Bone marrow (tissue), 2 donors: ENCODE measurements around the gene SORT1.
"Not testable (repeated sequence)": the region's sequence is repeated elsewhere in the genome, so short reads cannot be mapped to it uniquely, and the experiment has no call there.

Experiments used
- DNase-seq, 2 donors: peaks; one replicate each; lab custom pipeline; 2025; lab: John Stamatoyannopoulos, UW

The SORT1 gene

DNA sequence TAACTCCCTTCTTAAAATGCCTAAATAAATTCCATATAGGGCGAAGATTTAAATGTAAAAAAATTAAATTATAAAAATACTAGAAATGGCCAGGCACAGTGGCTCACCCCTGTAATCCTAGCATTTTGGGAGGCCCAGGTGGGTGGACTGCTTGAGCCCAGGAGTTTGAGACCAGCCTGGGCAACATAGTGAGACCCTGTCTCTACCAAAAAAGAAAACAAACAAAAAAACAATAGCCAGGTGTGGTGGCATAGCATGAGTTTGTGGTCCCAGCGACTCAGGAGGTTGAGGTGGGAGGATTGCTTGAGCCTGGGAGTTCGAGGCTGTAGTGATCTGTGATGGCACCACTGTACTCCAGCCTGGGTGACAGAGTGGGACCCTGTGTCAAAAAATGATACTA lies 17.8 kb downstream of the SORT1 start:
- DNase-seq: no peak

DNA sequence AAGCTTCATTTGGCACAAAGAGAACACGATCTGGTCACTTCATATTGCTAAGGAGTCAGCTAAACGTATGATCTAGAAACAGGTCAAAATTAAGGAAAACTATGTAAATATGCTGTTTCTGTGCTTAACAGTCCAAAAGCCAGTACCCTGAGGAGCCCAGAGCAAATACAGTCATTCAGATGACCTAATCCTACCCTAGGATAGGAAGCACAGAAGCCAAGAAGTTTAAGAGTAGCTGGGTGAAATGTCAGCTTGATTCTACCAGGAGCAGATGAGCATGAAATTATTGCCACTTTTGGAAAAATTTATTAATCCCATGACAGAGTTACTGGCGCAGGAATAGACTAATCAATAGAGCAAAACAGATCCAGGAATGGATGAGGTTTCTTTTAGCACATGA lies 18.3 kb downstream of the SORT1 start:
- no peak for DNase-seq

DNA sequence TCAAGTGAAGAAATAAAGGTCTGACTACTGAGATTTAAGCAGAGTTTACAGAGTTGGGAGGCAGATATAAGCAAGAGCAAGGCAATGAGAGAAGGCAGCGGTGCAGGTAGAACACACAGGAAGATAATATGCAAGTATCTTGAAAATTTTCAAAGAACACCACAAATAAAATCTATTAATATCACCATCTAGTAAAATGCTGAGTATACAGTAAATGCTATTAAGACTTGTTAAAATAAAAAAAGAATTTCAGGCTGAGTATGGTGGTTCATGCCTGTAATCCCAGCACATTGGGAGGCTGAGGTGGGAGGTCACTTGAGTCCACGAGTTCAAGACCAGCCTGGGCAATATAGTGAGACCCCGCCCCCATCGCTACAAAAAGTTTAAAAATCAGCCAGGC lies 20.0 kb downstream of the SORT1 start:
- DNase-seq: no peak

DNA sequence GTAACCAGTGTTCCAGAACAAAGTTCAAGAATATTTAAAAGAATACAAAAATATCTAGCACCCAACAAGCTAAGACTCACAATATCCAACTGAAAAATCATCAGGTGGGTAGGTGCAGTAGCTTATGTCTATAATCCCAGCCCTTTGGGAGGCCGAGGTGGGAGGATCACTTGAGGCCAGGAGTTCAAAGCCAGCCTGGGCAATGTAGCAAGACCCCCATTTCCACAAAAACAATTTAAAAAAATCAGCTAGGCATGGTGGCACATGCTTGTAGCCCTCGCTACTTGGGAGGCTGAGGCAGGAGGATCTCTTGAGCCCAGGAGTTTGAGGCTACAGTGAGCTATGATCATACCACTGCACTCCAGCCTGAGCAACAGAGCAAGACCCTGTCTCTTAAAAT lies 24.0 kb downstream of the SORT1 start:
- DNase-seq: not testable (repeated sequence)

DNA sequence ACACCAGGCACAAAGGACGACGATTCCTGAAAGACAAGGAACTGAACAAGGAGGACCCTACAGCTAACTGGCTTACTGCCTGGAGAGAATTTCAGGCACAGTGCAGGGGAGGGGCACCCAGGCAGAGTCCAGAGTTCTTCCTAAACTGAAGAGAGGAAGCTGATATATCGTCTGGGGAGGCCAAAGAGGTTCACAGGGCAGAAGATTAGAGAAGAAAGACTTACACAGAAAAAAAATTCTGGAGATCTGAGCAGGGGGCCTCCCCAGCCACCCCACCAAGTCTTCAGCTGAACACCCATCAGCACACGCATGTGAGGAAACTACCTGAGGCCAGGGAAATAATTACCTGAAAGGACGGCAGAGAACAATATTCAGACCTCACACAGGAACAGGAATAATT lies 24.6 kb downstream of the SORT1 start:
- DNase-seq: no peak

DNA sequence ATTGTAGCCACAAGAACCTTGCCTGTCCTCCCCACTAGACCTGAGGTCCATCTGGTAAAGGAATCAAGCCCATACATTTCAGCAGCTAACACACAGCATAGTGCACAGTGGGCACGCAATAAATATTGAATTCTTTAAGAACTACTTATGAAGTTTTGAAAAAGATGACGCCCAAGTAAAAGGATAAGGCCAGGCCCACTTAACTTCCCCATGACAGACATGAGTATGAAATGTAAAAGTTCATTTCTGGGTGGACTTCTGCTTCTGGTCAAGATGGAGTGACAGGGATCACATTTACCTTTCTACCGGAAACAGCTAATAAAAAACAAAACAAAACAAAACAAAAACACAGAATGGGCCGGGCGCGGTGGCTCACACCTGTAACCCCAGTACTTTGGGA lies 25.4 kb downstream of the SORT1 start:
- no peak for DNase-seq

DNA sequence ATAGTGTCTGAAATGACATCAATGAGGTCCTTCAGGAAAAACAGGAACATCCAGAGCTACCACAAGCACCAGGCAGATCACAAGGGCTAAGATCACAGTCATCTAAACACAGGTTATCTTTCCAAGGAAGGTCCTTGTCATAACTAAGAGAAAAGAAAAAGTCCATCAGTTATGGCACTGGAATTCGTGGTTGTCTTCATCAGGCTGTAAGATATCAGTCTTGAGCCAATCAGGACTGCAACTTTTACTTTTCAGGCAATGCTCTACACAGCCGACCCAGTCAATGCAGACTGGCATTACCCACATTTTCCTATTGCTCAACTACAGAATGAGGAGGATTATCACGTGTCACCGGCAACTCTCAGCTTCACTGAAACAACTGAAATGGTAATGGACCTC lies 26.4 kb downstream of the SORT1 start:
- no peak for DNase-seq

DNA sequence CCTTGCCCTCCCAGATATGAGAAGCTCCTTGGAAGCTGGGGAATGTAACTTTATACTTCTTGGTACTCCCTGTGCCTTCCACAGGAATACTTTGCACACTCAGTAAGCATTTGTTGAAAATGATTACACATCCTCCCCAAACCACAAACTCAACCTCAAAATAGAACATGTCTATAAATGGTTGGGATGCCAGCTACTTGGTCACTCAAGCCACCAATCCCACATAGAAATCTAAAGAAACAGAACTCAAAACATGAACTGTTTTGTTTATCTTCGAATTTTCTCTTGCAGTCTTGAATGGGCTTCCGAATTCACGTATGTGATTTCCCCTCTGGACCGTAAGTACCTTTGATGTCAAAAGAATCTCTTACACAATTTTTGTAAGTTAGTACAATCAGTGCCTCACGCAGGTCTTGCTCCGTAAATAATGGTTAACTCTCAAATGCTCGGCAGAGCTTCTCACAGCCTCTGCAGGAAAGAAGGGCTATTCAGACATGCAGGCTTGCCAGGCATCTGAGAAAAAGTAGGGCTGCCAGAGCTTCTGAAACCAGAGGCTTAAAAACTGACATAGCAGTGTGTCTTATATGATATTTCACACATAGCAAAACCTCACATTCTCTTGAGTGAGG lies 26.9 kb downstream of the SORT1 start:
- peak in 1 of 2 donors; percentile 18 for DNase-seq

DNA sequence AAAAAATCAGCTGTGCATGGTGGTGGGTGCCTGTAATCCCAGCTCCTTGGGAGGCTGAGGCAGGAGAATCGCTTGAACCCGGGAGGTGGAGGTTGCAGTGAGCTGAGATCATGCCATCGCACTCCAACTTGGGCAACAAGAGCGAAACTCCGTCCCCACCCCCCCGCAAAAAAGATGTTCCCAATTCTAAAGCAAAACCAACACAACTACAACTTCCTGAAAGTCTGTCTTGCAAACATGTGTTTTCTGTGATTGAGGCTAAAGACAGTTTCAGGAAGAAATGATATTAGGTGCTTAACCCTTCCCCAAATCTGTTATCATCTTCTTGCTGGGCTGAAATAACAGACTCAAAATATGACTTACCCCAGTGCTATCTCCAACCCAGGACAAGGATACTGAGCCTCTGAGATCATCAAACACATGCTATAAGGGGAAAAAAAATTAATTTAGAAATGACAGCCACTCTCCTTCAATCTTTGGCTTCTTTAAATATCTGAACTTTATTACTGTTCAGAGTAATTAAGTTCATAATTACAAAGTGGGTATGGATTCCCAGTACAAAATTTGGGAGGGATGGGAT lies 28.5 kb downstream of the SORT1 start:
- peak in 1 of 2 donors; percentile 27 for DNase-seq

DNA sequence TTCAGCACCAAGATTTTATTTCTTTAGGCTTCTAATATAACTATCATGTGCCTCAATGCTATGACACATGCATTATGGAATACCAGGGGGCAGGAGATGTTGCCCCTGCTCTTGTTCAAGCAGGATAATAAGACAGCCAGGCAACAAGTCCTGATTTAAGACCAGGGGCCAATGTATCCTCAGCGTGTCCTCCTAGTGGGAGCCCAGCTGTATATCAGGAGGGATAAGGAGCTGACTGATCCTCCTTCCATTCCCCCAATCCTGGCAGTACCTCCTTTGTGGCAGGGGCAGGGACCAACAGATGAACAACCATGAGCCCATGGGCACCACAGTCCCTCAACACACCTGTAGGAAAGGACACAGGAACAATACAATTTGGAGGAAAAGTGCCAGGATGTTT lies 29.3 kb downstream of the SORT1 start:
- DNase-seq: no peak

DNA sequence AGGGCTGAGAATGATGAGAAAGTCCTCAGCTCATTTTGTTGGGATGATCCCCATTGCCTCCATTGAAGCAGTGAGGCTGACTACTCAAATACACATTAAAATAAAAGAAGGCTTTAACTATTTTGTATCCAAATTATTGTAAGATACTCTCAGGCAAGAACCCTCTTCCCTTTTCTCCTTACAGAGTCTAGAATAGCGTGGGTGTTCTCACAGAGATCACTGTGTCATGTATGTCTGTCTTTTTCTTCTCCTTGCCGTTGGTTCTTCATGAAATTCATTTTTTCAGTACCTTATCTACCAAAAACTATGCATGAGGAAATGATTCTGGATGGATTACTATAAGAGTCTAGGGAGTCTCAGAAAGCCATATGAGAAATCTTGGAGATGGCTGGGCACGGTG lies 30.1 kb downstream of the SORT1 start:
- DNase-seq: no peak

DNA sequence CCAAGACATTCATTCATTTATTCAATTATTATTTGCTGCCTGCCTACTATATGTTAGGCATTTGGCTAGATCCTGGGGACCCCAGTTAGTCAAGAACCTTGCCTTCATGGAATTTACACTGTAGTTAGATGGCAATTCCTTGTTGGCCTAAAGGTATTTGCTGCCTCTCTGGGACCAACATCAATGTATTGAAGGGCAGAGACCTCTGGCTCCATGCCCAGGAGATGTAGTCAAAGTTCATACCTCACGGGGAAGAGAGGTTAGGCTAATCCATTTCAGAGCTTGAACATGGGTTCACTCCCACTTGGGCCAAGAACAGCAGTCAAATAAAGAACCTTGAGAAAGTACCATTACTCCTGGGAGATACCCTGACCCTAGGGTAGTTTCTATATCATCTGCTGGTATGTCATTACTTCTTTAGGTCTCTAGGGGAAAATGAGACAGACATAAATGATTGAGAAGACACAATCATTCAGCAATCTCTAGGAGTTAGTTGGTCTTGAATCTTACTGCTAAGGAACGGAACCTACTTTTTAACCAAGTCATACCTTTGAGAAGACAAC lies 32.0 kb downstream of the SORT1 start:
- DNase-seq: no peak

DNA sequence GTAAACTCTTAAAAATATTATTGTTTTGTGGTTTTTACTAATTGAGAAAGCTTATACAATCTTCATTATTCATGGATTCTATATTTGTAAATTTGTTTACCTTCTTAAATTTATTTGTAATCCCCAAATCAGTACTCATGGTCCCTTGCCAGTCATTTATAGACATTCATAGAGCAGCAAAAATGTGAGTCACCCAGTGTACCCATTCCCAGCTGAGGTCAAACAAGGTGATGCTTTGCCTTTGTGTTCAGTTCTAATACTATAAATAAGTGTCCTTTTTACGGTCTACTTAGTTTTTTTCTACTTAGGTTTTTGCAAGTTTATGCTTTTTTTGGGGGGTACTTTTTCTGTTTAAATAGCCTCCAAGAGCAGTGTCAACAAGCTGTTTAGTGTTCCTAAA lies 36.1 kb downstream of the SORT1 start:
- DNase-seq: no peak

DNA sequence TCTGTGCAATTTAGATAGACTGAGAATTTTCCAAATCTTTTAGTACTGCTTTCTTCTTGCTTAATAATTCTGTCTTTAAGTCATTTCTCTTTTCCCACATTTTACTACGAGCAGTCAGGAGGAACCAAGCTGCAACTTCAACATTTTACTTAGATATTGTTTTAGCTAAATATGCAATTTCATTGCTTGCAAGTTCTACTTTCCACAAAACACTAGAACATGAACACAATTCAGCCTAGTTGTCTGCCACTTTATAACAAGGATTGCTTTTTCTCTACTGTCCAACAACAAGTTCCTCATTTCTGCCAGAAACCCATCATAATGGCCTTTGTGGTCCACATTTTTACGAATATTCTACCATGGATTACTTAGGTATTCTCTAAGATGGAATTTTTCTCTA lies 36.6 kb downstream of the SORT1 start:
- no peak for DNase-seq

DNA sequence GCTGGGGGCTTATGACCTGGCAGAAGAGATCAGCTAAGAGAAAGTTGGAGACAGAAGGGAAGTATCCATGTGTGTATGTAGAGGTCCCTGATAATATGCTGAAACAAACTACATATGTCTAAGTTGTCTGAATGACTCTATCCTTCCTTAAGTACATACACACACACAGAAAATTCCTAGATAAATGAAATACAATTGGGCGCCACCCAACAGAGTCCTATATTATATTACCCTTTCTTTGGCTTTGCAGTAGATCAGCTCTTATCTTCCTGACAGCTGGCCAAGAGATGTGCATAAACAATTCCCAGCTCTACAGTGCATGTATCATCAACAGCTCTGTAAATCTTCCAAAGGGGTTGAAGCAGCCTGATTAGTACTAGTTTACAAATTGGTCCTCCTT lies 40.1 kb downstream of the SORT1 start:
- no peak for DNase-seq

DNA sequence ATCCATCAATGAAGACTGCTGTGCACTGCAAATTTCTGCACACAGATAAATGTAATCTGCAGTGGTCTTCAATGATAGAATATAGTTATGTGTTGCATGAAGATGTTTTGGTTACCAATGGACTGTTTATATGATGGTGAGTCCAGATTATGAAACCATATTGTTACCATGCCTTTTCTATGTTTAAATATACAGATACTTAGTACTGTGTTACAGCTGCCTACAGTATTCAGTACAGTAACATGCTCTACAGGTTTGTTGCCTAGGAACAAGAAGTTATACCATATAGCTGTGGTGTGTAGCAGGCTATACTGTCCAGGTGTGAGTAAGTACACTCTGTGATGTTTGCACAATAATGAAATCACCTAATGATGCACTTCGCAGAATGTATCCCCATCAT lies 40.8 kb downstream of the SORT1 start:
- DNase-seq: no peak

DNA sequence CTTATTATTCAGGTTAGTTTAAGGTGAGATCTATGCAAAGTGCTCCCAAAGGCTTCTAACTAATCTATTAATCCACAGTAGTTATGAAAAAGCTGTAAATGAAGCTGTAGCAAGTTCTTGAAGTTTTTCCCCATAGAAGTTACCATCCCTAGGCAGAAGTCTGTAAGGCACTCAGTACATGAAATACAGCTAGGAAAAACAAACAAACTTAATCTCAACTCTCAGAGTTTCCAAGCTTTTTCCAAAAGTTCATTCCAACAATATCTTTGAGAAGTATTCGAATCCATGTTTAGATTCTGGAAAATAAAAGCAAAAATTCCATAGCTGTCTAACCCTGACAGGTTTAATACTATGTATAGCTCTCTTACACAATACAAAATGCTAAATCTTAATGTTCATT lies 41.2 kb downstream of the SORT1 start:
- DNase-seq: no peak

DNA sequence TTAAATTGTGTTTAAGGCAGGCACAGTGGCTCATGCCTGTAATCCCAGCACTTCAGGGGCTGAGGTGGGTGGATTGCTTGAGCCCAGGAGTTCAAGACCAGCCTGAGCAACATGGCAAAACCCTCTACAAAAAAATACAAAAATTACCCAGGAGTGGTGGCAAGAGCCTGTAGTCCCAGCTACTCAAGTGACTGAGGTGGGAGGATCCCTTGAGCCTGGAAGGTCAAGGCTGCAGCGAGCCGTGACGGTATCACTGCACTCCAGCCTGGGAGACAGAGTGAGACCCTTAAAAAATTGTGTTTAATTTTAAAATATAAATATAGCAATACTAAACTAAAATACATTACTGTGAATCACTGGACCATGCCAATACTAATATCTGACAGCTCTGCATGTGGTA lies 42.8 kb downstream of the SORT1 start:
- DNase-seq: no peak

DNA sequence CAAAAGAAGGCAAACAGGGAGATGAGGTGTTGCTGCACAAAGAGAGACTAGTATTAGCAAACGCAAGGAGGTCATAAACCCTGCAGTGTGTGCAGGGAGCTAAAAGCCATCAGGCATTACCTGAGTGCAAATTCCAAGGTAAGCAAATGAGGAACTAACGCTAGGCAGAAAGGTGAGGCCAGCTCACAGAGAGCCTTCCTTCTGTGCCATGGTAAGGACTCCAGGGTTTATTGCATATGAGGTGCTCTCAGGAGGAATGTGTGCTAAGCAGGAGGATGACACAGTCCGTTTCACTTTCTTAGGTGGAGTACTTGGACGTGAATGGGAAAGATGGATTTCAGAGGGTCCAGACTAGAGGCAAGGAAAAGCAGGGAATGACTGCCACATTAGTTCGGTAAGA lies 46.3 kb downstream of the SORT1 start:
- no peak for DNase-seq

DNA sequence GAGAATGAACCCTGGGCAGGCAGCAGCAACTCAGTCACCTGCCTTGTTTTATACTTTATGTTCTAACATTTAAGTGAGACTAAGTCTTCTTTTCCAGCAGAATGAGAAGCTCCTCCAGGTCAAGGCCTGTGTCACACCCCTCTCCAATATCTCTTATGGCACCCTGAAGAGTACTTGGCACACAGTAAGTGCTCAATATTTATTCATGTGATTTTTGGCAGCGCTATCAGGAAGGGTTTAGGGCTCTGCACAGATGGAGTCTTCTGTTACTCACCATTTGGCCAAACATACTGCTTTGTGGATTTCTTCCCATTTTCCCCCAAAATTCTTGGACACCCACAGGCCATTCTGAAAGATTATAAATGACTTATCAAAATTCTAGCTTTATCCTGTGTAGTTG lies 47.1 kb downstream of the SORT1 start:
- DNase-seq: no peak

DNA sequence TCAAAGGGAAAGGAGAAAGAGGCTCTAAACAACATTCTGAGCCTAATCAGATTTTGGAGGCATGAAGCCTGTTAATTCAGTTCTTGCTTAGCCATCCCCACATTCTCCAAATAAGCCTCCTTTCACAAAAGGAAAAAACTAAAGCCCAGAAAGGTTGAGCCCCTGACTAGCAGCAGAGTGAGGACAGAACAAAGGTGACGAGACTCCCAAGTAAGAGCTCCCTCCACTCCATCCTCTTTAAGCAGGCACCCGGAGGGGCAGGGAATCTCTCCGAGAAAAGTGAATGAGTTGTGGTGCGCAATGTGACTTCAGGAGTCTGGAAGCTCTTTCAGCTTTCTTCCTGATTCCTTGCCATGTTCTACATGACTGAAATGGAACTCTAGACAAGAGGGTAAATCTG lies 47.5 kb downstream of the SORT1 start:
- DNase-seq: no peak

DNA sequence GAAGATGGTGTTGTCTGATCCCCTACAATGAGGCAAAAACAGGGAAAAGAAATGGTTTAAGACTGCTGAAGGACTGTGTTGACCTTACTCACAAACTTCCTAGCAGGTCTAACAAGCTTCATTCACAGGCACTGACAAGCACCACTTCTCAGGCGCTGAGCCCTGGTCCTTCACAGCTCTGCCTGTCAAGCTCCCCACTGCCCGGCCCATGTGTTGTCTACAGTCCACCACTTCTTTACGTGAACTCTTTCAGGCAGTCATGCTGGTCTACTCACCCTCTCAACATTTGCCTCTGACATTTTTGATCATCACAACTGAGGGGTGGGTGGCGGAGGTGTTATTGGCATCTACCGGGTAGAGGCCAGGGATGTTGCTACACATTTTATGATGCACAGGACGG lies 50.2 kb downstream of the SORT1 start:
- DNase-seq: no peak

DNA sequence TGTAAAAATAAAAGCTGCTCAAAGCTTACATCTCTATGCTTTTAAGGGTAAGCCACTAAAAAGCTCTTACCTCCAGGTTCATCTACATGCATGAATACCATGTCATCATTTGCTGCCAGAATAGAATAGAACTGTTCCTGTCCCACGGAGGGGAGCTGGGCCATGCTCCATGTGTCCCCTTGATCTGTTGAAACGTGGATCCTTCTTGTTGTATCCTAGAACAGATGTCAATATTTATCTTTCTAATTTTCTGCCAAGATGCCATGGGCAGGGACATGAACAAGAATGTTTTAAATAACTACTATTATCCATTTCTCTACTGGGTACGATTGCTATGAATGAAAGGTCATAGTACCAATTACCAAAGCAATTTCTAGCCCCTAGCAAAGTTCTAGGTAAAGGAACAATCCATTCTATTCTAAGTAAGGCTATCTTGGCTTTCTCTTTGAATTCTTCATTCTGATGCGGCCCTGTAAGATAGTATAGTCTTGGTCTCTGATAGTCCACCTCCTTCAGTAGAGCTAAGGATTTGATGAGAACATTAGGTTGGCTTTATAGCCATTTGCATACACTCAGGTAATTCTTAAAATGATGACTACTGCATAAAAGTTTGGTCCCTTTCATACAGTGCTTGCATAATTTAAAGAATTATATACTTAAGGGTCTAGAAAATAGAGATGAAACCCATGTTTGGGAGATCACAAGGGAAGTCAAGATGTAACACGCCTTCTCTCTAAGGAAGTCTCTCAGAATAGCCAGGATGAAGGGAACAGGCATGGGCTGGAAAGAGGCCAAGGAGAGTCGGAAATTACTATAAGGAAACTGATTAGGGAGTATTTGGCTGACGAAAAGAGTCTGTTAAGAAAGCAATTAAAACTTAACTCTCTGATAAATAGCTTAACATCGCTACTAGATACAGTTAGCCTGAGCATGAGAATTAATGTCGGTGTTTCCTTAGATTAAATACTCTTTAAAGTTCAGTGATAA lies 55.5 kb downstream of the SORT1 start:
- DNase-seq: no peak
